HG02759 (cell line): Measurements from ENCODE around the gene TBKBP1.
"Not testable (repeated sequence)": the region's sequence is repeated elsewhere in the genome, so short reads cannot be mapped to it uniquely, and the experiment has no call there.

Experiments used
- ATAC-seq: cut with Tn5 transposase; IDR thresholded peaks from one replicate; pipeline ENCODE4 v1.9.1; 2021; ENCODE audit warnings: mild to moderate bottlenecking, moderate library complexity; ENCODE audit not compliant: unreplicated experiment

The TBKBP1 gene

GRCh38 chr17:47678196-47678595, 15.8 kb upstream of the TBKBP1 start:
- no peak for ATAC-seq

GRCh38 chr17:47682138-47682537, 11.8 kb upstream of the TBKBP1 start:
- no peak for ATAC-seq

GRCh38 chr17:47682727-47683126, 11.2 kb upstream of the TBKBP1 start:
- ATAC-seq: not testable (repeated sequence)

GRCh38 chr17:47684025-47684424, 9.9 kb upstream of the TBKBP1 start:
- ATAC-seq: no peak

- ATAC-seq: no peak
Measured at GRCh38 chr17:47684535-47685193, 9.3 kb upstream of the TBKBP1 start.

GRCh38 chr17:47685556-47686275, 8.2 kb upstream of the TBKBP1 start:
- no peak for ATAC-seq

GRCh38 chr17:47686276-47686635, 7.7 kb upstream of the TBKBP1 start:
- ATAC-seq: no peak

GRCh38 chr17:47686664-47687327, 7.2 kb upstream of the TBKBP1 start:
- ATAC-seq: no peak

GRCh38 chr17:47687328-47687690, 6.7 kb upstream of the TBKBP1 start:
- no peak for ATAC-seq

- ATAC-seq: no peak
Measured at GRCh38 chr17:47687748-47688147, 6.2 kb upstream of the TBKBP1 start.

- ATAC-seq: no peak
Measured at GRCh38 chr17:47690121-47690520, 3.8 kb upstream of the TBKBP1 start.

GRCh38 chr17:47692137-47692894, 1.6 kb upstream of the TBKBP1 start:
- no peak for ATAC-seq

GRCh38 chr17:47692895-47693730, 848 bp upstream of the TBKBP1 start:
- no peak for ATAC-seq

GRCh38 chr17:47694581-47695428, 844 bp downstream of the TBKBP1 start:
- no peak for ATAC-seq

GRCh38 chr17:47695429-47696376, 1.7 kb downstream of the TBKBP1 start:
- no peak for ATAC-seq

- no peak for ATAC-seq
Measured at GRCh38 chr17:47696717-47697642, 3.0 kb downstream of the TBKBP1 start.

- no peak for ATAC-seq
Measured at GRCh38 chr17:47697906-47698711, 4.1 kb downstream of the TBKBP1 start.
